Vagina (tissue), 2 donors: Measurements from ENCODE around the gene MAD1L1.

Source experiments
- POLR2AphosphoS5 ChIP-seq, 2 donors: sonication (generic); formaldehyde crosslinking; IDR thresholded peaks; one replicate each; pipeline ENCODE4 v1.9.0; 2017; ENCODE audit warnings: antibody characterized with exemption in 2 of 2, mild to moderate bottlenecking in 2 of 2, low read depth in 1 of 2; ENCODE audit not compliant: insufficient read depth in 1 of 2
- TF ChIP-seq, protein P1 (sequence below), 3 experiments: fragments of 450-650 bp in 2 of 3; fragments of 200-600 bp in 1 of 3; sonication (generic) in 1 of 3; IDR thresholded peaks; one replicate each; pipeline ENCODE4 v1.5.1; 2017 to 2019; ENCODE audit warnings: antibody characterized with exemption in 3 of 3, mild to moderate bottlenecking in 2 of 3, moderate library complexity in 2 of 3

- TF ChIP-seq POLR2AphosphoS5 (IDR thresholded peaks at IDR 0.05; ENCODE audit: insufficient read depth in 1 of 2, low read depth in 1 of 2) = no peak
- TF ChIP-seq, protein P1, sequence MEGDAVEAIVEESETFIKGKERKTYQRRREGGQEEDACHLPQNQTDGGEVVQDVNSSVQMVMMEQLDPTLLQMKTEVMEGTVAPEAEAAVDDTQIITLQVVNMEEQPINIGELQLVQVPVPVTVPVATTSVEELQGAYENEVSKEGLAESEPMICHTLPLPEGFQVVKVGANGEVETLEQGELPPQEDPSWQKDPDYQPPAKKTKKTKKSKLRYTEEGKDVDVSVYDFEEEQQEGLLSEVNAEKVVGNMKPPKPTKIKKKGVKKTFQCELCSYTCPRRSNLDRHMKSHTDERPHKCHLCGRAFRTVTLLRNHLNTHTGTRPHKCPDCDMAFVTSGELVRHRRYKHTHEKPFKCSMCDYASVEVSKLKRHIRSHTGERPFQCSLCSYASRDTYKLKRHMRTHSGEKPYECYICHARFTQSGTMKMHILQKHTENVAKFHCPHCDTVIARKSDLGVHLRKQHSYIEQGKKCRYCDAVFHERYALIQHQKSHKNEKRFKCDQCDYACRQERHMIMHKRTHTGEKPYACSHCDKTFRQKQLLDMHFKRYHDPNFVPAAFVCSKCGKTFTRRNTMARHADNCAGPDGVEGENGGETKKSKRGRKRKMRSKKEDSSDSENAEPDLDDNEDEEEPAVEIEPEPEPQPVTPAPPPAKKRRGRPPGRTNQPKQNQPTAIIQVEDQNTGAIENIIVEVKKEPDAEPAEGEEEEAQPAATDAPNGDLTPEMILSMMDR (IDR thresholded peaks at IDR 0.05) = no peak
Observed at GRCh38 chr7:1981201-1981877, 251.4 kb downstream of the MAD1L1 start.
